Forelimb muscle (tissue), 1 donor: ENCODE data around the gene THAP7. TPM values are rescaled to one million over a fixed set of nuclear protein-coding genes. Genes with fewer than 3 reads are reported as not detected.
"Not testable (repeated sequence)": the region's sequence is repeated elsewhere in the genome, so short reads cannot be mapped to it uniquely, and the experiment has no call there.

ENCODE experiments used
- DNase-seq: peaks from one replicate; pipeline ENCODE4 v3.0.0-alpha.2; 2013; ENCODE audit warnings: low read depth
- polyA plus RNA-seq: library from polyadenylated mRNA; unstranded; fragments of 120-200 nt; gene quantifications from one replicate; pipeline ENCODE4 v1.2.1, GENCODE V29; 2013; ENCODE audit not compliant: insufficient read length

THAP7 gene
- polyA plus RNA-seq, 1 donor = 15.5 TPM

DNA sequence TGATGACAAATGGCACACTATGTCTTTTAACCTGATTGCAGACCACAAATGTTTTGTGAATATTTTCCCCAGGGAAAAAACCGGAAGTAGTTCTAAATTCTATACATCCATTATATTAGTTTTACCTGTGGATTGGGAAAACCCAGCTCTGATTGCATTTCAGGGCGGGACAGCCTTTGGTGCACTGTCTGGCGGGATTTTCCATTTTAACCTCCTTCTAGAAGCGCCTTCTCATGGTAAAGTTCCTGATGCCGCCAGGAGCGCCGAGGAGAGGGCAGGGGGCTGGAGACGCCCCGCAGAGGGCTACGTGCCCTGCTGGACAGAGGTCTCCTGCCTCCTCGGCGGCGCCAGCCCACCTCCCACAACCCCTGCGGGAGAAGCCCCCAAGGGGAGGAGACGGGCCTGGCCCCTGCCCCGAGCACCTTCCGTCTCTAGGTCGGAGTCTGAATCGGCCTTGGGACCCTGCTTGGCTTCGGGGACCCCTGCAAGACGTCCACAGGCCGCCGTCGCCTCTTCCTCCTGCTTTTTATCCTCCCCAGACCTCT lies 11.8 kb upstream of the THAP7 start:
- no peak for DNase-seq

DNA sequence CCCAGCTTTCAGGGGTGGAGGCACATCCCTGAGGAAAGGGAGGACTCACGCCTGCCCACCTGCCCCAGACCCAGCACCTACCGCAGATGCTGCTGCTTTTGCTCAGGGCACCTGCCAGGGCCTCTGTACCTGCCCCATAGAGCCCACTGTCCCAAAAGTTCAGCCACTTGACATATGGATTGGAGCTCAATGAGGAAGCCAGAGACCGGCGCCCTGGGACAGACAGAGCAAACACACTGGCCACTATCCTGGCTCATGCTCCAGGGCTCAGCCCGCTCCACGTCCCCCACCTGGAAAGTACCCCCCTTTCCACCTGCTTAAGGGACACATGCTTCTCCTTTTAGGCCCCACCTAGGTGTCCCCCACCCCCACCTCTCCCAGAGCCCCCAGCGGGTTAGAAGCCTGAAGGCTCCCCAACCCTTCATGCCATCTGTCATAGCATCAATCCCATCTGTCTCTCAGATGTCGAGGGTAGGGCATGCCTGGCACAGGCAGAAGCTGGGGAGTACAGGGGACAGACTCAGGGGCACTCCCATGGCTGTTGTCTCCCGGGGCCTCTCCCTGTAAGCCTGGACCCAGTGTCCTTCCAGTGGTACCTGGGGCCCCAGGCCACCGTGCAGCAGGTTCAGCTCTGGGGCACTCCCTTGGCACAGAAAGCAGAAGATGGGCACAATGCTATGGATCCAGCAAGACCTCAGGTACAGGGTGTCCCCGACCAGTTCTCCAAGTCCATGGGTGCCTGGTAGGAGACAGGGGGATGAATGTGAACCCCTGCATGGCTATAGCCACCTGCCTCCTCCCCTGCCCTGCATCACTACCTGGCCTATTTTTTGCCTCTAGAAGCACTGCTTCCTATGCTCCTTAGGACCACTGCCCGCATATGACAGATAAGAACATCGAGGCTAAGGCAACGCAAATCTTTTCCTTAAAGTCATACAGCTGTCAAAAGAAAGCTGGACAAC lies 10.8 kb upstream of the THAP7 start:
- no peak for DNase-seq

DNA sequence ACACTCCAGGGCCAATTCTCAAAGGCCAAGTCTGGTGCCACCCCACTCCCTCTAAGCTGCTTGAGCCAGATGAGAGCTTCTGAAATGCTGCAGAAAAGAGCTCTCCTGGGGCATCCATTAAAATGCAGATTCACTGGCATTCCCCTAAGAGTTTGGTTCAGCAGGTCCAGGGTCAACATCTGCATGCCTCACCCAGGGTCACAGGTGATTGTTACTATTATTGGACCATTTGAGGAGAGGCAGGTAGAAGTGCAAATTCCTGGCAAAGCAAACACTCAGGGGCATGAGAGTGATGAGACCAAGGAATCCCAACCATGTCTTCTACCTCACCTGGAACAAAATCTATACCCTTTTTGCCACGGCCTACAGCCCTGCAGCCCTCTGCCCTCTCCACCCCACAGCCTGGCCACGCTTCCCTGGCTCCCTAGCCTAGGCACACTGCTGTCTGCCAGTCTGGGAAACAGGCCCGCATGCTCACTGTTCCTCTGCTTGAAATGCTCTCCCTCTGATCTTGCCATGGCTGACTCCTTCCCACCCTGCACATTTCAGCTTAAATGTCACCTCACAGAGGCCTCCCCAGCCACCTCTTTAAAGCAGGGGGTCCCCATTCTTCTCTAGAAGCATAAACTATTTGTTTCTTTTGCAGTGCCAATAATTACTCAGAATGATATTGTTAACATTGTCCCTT lies 8.7 kb upstream of the THAP7 start:
- no peak for DNase-seq

- no peak for DNase-seq
These were observed 7.9 kb upstream of the THAP7 start for GRCh38 chr22:21009638-21010425.

GRCh38 chr22:21009208-21009607 lies 7.3 kb upstream of the THAP7 start:
- DNase-seq = not testable (repeated sequence)

DNA sequence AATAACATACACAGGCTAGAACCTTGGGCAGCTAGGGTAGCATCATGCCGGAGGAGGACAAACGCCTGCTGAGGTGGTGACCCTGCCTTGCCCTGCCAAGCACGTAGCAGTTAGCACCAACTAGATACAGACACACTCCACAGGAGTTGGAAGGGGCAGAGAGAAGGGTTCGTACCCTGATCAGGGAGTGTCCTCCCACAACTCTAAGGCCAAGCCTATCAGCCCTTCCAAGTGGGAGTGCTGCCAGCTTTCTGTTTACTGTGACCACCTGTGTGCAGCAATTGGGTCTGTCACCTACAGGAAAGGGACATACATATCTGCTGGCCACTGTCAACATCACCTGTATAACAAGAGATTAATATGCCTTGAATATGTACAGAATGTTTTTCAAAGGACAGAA lies 1.9 kb upstream of the THAP7 start:
- DNase-seq = no peak

DNA sequence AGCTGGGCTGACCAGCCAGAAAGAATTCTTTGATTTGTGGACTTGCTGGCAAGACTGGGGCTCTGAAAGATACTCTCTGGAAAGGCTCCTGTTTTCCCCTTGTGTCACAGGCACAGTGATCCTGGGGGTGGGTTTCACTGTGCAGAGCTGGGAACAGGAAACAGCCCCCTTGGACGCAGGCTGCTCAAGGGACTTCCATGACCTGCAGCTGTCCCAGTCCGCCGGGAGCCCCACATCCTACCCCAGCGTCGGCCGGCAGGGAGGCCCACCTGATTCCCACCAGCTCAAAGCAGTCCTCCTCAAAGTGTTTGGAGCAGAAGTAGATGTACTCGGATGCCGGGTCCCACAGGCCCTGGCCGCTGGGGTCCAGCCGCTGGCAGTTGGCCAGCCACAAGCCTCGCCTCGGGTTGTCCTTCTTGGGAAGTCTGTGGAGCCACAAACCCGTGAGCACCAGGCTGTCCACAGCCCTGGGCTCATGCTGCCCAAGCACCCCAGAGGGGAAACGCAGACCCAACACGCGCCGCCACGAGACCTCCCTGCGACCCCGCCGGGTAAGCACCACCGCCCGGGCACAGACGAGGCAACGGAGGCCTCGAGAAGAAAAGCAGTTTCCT lies 824 bp downstream of the THAP7 start:
- DNase-seq = no peak

GRCh38 chr22:21000207-21000986 lies 1.5 kb downstream of the THAP7 start:
- no peak for DNase-seq

- no peak for DNase-seq
These were observed 2.3 kb downstream of the THAP7 start for GRCh38 chr22:20999350-21000206.

DNA sequence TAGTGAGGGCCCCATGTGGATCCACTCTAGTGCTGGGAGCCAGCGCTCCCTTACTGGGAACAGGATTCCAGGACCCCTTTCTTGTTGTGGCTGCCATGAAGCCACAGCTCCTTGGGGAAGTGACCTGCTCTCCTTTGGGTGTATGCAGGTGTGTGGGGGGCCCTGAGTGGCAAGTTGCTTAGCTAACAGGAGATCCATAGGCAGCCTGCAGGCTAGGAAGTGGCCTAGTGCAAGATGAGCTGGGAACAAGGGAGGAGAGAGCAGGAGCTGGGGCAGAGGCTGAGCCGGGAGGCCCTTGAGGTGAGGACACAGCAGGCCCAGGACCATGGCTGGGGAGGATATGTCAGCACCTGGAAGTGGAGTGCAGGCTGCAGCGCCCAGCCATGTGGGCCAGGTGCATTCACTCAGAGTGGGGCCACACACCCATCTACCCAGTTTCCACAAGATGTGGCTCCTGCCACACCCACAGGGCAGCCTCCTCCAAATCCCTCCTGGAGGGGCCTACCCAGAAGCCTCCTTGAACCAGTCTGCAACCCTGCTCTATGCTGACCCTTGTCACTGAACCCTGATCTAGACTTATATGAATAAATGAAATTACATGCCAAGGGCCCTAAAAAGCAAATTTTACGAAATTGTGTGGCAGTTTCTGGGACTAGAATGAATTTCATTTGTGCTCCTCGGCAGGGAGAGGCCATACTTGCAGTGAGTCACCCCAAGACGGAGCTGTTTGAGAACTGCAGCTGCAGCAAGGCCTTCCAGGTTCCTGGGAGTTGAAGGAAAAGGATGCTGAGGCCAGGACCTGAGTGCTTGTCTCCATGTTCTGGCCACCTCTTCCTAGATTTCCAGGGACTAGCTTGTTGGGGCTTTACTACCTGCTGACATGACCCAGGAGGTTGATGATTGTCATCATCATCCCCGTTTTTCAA lies 3.2 kb downstream of the THAP7 start:
- DNase-seq = no peak

DNA sequence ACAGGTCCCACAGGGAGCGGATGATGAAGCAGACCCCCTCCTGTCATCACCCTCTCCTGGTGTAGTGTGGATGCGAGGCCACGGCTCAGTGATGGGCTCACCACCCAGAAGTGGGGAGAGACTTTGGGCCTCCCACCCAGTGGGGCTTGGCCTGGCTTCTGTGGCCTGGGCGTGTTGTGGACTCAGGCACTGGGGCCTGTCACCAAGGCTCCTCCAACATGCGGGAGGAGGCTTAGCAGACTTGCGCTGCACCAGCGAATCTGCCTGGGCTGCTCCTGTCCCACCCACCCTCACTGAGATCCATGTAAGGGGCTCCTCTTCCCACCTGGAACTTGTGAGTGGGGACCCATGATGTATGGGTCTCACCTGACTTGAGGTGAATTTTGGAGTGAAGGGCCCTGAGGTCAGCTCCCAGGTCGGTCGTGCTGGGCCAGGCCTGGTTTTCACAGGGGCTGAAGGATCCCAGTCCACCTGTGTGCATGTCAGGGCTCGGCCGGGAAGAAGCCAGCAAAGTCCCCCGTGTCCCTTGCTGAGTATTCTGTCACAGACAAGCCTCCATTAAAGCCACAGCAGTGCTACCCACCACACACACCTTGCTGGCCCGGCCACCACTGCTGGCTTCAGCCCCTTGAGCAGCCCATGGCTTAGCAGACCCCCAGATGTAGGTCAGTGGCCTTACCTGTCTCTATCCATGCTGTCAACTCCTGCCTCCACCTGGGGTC lies 4.2 kb downstream of the THAP7 start:
- no peak for DNase-seq

GRCh38 chr22:20996598-20997535 lies 5.1 kb downstream of the THAP7 start:
- DNase-seq = no peak

GRCh38 chr22:20996031-20996410 lies 5.9 kb downstream of the THAP7 start:
- DNase-seq = no peak

DNA sequence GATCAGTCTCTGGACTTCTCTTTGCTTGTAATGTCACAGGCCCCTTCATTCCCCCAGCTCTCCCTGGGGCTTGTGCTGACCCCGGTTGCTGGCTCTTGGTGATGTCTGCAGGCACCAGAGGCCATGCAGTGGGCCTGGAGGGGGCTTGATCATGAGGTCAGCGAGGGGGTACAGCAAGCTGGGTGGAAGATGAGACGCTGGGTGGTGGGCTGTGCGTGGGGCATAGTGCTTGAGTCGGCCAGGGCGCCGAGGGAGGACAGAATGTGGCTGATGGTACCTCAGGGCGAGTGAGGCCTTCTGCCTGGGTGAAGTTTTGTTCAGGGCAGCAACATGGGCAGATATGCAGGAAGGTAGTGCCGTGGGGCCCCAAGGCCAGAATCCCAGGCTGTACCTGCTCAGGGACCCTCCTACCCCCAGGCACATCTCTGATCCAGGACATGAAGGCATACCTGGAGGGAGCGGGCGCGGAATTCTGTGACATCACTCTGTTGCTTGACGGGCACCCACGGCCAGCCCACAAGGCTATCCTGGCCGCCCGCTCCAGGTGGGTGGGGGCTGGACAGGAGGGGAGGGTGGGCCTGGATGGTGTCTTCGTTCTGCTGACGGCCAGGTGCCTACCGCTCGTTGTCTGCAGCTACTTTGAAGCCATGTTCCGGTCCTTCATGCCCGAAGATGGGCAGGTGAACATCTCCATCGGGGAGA lies 6.4 kb downstream of the THAP7 start:
- DNase-seq = no peak

DNA sequence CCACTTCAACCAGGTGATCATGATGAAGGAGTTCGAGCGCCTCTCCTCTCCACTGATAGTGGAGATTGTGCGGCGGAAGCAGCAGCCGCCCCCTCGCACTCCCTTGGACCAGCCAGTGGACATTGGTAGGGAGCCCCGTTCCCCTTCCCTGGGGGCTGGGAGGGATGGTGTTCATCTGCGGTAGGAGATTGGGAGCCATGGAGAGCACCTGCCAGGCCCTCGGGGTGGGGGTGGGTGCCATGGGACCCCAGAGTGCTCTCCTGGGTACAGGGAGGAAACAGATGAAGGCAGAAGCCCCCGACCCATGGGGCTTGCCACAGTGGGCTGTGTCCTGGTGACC lies 7.0 kb downstream of the THAP7 start:
- no peak for DNase-seq
